GM18499 (cell line): Measurements from ENCODE around the gene SDK1.
A peak's percentile ranks its signal among the peaks of the same experiment; 100 is the strongest.

Source experiments
- ATAC-seq: cut with Tn5 transposase; IDR thresholded peaks from one replicate; pipeline ENCODE4 v1.9.1; 2021; ENCODE audit warnings: moderate number of reproducible peaks; ENCODE audit not compliant: insufficient read depth, unreplicated experiment

SDK1 gene

GRCh38 chr7:3285652-3286051 lies 15.4 kb upstream of the SDK1 start:
- no peak for ATAC-seq

- ATAC-seq, result no peak
Observed at GRCh38 chr7:3289996-3290395, 11.1 kb upstream of the SDK1 start.

GRCh38 chr7:3292694-3293093 lies 8.4 kb upstream of the SDK1 start:
- no peak for ATAC-seq

DNA sequence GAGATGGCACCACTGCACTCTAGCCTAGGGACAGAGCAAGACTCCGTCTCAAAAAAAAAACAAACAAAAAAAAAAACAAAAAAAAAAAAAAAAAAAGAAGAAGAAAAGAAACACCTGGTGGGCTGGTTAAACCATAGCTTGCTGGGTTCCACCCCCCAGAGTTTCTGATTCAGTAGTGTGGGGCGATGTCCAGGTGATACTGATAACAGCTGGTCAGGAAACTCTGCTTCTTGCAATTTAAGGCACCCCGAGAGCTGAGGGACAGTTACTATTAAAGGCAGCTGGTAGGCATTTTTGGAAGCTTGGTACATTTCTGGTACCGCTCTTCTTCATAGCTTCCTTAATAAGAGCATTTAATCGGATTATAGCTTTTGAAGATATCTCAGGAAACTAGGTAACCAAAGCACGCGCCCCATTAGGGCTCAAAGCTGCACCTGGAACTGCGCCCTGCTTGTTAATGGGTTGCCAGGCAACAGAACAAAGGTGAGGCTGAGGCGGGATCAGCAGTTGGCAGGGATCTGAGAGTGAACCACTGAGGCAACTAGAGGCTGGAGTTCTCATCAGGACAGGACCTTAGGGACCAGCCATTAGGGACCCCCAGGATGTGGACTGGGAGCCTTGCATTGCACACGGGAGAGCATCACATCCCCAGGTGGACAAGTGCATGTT lies 6.5 kb upstream of the SDK1 start:
- ATAC-seq, result no peak

- no peak for ATAC-seq
Observed at GRCh38 chr7:3297105-3297819, 3.8 kb upstream of the SDK1 start.

- no peak for ATAC-seq
Observed at GRCh38 chr7:3300221-3300650, 816 bp upstream of the SDK1 start.

DNA sequence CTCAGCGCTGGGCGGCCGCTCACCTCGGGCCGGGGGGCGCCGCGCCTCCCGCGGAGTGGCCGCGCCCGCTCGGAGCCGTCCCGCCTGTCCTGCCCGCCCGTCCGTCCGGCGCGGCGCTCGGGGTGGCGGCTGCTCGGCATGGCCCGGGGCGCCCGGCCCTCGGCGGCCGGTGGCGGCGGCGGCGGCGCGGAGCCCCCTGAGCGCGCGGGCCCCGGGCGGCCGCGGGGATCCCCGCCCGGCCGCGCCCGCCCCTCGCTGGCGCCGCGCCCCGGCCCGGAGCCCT lies 338 bp downstream of the SDK1 start:
- peak; percentile 8 for ATAC-seq

DNA sequence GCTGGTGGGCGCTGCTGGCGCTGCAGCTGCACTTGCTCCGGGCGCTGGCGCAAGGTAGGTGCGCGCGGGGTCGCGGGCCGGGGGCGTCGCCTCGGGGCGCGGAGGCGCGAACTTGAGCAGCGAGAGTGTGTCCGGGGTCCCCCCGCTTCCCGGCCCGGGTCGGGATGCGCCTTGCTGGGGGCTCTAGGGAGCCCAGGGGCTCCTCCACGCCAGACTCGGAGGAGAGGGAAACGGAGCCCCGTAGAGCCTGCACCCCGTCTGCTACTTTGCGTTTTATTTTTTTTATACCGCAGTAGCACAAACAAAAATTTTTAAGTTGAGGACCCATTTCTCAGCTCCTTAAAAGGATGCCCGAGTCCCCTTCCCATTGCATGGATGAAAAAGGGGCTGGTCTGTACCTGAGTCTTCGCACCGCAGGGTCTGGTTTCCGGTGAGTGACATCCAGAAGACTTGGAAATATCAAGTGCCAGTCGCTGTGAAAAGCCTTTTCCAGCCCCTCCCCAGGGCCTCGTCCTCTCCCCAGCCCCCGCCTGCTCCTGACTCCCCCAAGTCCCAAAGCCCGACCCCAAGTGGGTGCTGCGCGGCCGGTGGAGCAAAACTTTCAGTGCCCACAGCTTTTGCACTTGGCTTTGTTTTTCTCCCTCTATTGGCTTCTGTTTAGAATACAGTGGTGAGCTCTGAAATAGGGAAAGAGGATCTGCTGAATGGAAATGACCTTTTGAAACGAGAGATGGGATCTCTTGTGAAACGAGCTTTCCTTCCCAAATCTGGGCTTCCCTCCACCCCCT lies 973 bp downstream of the SDK1 start:
- no peak for ATAC-seq

- no peak for ATAC-seq
Observed at GRCh38 chr7:3302681-3303320, 1.7 kb downstream of the SDK1 start.

GRCh38 chr7:3304131-3304530 lies 3.1 kb downstream of the SDK1 start:
- ATAC-seq, result no peak

DNA sequence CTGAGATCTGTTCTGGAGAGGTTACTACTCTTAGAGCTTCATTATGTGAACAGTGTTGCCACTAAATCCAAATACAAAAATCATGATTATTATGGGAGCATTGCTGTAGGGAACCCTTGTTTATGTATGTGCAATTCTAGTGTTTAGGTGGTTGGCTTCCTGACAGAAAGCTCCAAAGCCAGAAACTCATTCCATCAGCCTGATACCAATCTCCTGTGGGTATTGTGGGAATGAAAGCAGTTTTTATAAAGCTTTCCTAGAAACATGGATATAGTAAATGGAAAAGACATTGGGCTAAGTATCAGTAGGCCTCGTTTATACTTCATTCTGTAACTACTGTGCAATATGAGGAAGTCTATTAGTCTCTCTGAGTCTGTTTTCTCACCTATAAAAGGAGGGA lies 6.4 kb downstream of the SDK1 start:
- no peak for ATAC-seq

DNA sequence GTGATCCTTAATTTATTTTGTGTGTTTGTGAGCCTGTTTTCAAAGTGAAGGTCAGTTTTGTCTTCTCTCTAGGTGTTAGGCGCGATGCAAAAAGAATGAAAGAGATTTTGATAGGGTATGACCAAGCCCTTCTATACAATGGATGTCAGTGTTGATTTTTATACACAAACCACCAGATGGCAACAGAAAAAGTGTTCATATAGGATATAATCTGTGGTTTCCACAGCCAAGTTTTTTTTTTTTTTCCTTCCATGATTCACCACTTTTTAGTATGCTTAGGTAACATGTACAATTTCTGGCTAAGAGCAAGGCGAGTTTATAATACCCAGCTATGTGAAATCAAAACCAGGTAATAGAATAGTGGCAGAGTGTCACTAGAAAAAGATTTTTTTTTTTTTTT lies 8.1 kb downstream of the SDK1 start:
- ATAC-seq, result no peak

GRCh38 chr7:3309956-3310355 lies 8.9 kb downstream of the SDK1 start:
- ATAC-seq, result no peak

- no peak for ATAC-seq
Observed at GRCh38 chr7:3310884-3311283, 9.8 kb downstream of the SDK1 start.

DNA sequence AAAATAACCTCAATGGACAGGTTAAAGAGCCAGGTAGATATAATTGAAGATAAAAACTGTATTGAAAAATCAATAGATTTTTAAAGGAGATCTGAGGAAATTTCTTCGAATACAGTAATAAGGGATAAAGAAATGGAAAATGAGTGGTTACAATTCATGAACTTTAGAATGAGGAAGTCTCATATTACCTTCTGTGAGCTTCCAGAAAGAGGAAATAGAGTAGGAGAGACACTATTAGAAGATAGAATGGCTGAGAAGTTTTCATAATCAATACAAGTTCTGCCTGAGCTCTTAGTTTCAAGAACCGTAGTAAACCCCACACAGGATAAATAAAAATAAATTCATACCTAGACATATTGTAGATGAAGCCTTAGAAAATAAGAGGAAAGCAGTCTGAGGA lies 11.5 kb downstream of the SDK1 start:
- no peak for ATAC-seq

DNA sequence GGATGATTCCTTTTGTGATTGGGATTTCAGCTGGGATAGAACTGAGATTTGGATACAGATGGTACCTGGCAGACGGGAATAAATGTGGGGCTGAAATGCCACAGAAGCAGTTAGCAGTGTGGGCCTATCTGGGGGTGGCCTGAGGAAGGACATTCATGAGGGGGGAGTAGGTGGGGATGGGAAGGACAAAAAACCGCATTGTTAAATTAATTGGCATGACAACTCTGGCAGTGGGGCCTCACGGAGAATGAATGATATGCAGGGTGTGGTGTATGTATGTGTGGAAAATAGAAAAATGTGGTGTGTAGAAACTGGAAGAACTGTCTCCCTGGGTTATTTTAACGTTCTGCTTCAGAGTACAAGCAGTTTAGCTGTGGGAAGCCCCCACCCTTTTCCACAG lies 17.8 kb downstream of the SDK1 start:
- ATAC-seq, result no peak

- ATAC-seq, result no peak
Observed at GRCh38 chr7:3321206-3321605, 20.2 kb downstream of the SDK1 start.

DNA sequence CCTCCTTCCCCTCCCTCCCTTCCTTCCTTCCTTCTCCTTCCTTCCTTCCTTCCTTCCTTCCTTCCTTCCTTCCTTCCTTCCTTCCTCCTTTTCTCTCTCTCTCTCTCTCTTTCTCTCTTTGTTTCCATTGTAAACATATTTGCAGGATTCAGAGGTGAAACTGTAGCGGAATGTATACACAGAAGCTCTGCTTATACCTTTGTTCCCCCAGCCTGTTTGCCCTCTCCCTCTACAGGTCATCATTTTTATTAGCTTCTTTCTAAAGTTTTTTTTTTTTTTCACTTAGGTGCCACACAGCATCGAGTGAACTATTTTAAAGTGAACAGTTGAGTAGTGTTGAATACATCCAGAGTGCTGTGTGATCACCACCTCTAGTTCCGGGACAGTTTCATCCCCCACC lies 20.7 kb downstream of the SDK1 start:
- no peak for ATAC-seq

DNA sequence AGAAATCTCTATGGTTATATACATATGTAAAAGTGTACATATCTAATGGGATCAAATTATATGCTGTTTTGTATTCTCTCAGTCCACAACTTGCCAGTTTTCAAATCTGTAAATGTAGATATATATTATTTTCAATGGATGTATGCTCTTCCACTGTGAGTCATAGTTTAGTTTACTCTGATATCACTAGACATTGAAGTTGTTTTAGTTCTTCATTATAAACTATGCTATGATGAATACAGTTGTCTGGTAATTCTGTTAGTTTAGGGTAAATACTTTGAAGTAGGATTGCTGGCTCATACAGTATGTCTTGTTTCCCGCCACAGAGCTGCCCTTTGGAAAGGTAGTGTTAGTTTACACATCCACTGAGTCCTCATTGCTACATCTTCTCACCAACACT lies 25.2 kb downstream of the SDK1 start:
- ATAC-seq, result no peak

DNA sequence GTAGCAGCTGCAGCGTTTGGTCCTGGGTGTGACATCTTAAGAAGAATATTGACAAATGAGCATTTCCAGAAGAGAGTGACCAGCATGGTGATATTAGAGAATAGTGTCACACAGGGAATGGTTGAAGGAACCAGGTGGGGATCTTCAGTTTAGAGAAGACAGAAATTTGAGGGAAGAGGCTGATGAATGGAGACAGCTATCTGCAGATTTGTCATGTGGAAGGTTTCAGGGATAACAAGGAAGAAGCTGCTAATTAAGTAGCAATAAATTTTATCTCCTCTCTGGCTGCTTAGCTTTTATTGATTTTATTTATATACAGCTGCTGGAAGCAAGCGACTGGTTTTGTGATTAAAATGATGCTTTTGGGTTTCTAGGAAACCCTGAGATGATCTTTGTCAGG lies 26.0 kb downstream of the SDK1 start:
- ATAC-seq, result no peak

DNA sequence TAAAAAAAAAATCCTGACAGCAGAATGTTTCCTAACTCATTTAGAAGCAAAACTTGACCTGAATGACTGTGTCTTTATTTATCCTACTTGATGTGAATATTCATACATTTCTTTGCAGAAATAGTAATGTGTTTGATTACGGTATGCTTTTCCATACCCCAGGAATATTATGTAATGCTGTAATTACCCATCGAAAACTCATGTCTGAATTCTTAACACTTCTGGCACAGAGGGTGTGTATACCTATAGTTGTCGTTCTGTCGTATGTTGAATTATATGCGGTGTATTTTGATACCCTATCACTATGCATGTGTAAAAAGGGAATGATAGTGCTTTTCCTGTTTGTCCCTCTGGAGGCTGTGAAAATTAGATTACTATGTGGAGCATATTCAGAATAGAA lies 26.6 kb downstream of the SDK1 start:
- ATAC-seq, result no peak
